ENCODE measurements around the gene DAPK2.

Gene DAPK2

GRCh38 chr15:63938486-63939061 lies 107.7 kb downstream of the DAPK2 start:
- Histone ChIP-seq H3K27me3 (ENCODE audit: insufficient read depth, low read depth) (no peaks in the 10 kb centered on the region), H4K20me1 (ENCODE audit: insufficient read depth) (no peaks in the 10 kb centered on the region), H2AFZ (ENCODE audit: low read depth) (no peak overlapping the region), H3K79me2 (ENCODE audit: insufficient read depth, low read depth) (no peaks in the 10 kb centered on the region), H3K36me3 (ENCODE audit: insufficient read depth) (no peaks in the 10 kb centered on the region), H3K4me2 (no peak overlapping the region), H3K4me3 (IDR thresholded peaks at IDR 0.05; ENCODE audit: insufficient read depth, low read depth, low read length) (no peak overlapping the region), H3K9ac (no peak overlapping the region), H3K27ac (no peak overlapping the region), H3K4me1 (ENCODE audit: low read depth, poor library complexity, severe bottlenecking) (no peaks in the 10 kb centered on the region)
- TF ChIP-seq CTCF (conservative IDR thresholded peaks at IDR 0.05; ENCODE audit: low read depth, low read length) = no peak

- Histone ChIP-seq H3K4me2 (no peak overlapping the region), H3K79me2 (ENCODE audit: insufficient read depth, low read depth) (no peaks in the 10 kb centered on the region), H3K27ac (no peak overlapping the region), H3K9ac (no peak overlapping the region), H3K4me1 (ENCODE audit: low read depth, poor library complexity, severe bottlenecking) (no peaks in the 10 kb centered on the region), H3K27me3 (ENCODE audit: insufficient read depth, low read depth) (no peaks in the 10 kb centered on the region), H4K20me1 (ENCODE audit: insufficient read depth) (no peaks in the 10 kb centered on the region), H3K4me3 (IDR thresholded peaks at IDR 0.05; ENCODE audit: insufficient read depth, low read depth, low read length) (no peak overlapping the region), H2AFZ (ENCODE audit: low read depth) (no peak overlapping the region), H3K36me3 (ENCODE audit: insufficient read depth) (no peaks in the 10 kb centered on the region)
- TF ChIP-seq CTCF (conservative IDR thresholded peaks at IDR 0.05; ENCODE audit: low read depth, low read length) = no peak
These were observed 112.8 kb downstream of the DAPK2 start for GRCh38 chr15:63933522-63933921.

GRCh38 chr15:63931556-63931955 lies 114.7 kb downstream of the DAPK2 start:
- Histone ChIP-seq H2AFZ (ENCODE audit: low read depth) (no peak overlapping the region), H3K36me3 (ENCODE audit: insufficient read depth) (no peaks in the 10 kb centered on the region), H4K20me1 (ENCODE audit: insufficient read depth) (no peaks in the 10 kb centered on the region), H3K79me2 (ENCODE audit: insufficient read depth, low read depth) (no peaks in the 10 kb centered on the region), H3K9ac (no peak overlapping the region), H3K4me2 (no peak overlapping the region), H3K27me3 (ENCODE audit: insufficient read depth, low read depth) (no peaks in the 10 kb centered on the region), H3K4me3 (IDR thresholded peaks at IDR 0.05; ENCODE audit: insufficient read depth, low read depth, low read length) (no peak overlapping the region), H3K27ac (no peak overlapping the region), H3K4me1 (ENCODE audit: low read depth, poor library complexity, severe bottlenecking) (no peaks in the 10 kb centered on the region)
- no peak for TF ChIP-seq CTCF (conservative IDR thresholded peaks at IDR 0.05; ENCODE audit: low read depth, low read length)

- Histone ChIP-seq H3K4me2 (no peak overlapping the region), H3K27me3 (ENCODE audit: insufficient read depth, low read depth) (no peaks in the 10 kb centered on the region), H3K4me3 (IDR thresholded peaks at IDR 0.05; ENCODE audit: insufficient read depth, low read depth, low read length) (no peak overlapping the region)
These were observed 116.3 kb downstream of the DAPK2 start for GRCh38 chr15:63930034-63930433.

More at GRCh38 chr15:63930034-63930433, 116.3 kb downstream of the DAPK2 start:
- no peak overlapping the region for H3K9ac ChIP-seq
- no peaks in the 10 kb centered on the region for H3K36me3 ChIP-seq (ENCODE audit: insufficient read depth)
- no peaks in the 10 kb centered on the region for H3K4me1 ChIP-seq (ENCODE audit: low read depth, poor library complexity, severe bottlenecking)
- H2AFZ ChIP-seq (ENCODE audit: low read depth) = no peak overlapping the region
- H3K79me2 ChIP-seq (ENCODE audit: insufficient read depth, low read depth) = no peaks in the 10 kb centered on the region
- TF ChIP-seq CTCF (conservative IDR thresholded peaks at IDR 0.05; ENCODE audit: low read depth, low read length) = no peak
- H4K20me1 ChIP-seq (ENCODE audit: insufficient read depth) = no peaks in the 10 kb centered on the region
- no peak overlapping the region for H3K27ac ChIP-seq

All from KMS-11 (cell line).